SU-DHL-6 (cell line): Measurements from ENCODE around the gene CDKAL1.

Experiments
- H2AFZ ChIP-seq: fragments of 200-600 bp; sonication (generic); 2 replicates; pipeline ENCODE4 v1.6.1; 2014; ENCODE audit warnings: low read depth, mild to moderate bottlenecking, moderate library complexity, mixed read lengths, antibody characterized with exemption, low read length; ENCODE audit not compliant: severe bottlenecking
- H3F3A ChIP-seq: fragments of 200-600 bp; shearing (Covaris generic); 2 replicates; pipeline ENCODE4 v1.6.0; 2016; ENCODE audit warnings: antibody characterized with exemption, mild to moderate bottlenecking; ENCODE audit not compliant: insufficient read depth
- H3K27ac ChIP-seq: fragments of 200-600 bp; sonication (generic); 2 replicates; pipeline ENCODE4 v1.5.1; 2016; ENCODE audit warnings: low read depth, mild to moderate bottlenecking, low read length, moderate library complexity, mixed read lengths
- H3K27me3 ChIP-seq: fragments of 200-600 bp; sonication (generic), shearing (Covaris generic); 2 replicates; pipeline ENCODE4 v1.6.0; 2014; ENCODE audit warnings: mild to moderate bottlenecking, low read length
- H3K36me3 ChIP-seq: fragments of 200-600 bp; sonication (generic); 2 replicates; pipeline ENCODE4 v1.6.1; 2014; ENCODE audit warnings: mild to moderate bottlenecking, low read length, mixed read lengths
- H3K4me2 ChIP-seq: fragments of 300-600, 200-600 bp; shearing (Covaris generic), sonication (generic); 2 replicates; pipeline ENCODE4 v1.6.0; 2014; ENCODE audit warnings: low read length, low read depth, mild to moderate bottlenecking; ENCODE audit not compliant: poor library complexity, severe bottlenecking
- H3K4me3 ChIP-seq: fragments of 200-600 bp; sonication (generic); 2 replicates; pipeline ENCODE4 v1.5.1; 2014; ENCODE audit warnings: antibody characterized with exemption, low read length, mild to moderate bottlenecking, mixed read lengths; ENCODE audit not compliant: insufficient read depth, poor library complexity, severe bottlenecking
- H3K79me2 ChIP-seq: fragments of 200-600 bp; sonication (generic); 2 replicates; pipeline ENCODE4 v1.6.1; 2014; ENCODE audit warnings: mild to moderate bottlenecking, low read length, moderate library complexity; ENCODE audit not compliant: insufficient read depth
- H3K9ac ChIP-seq: fragments of 200-600 bp; sonication (generic); 2 replicates; pipeline ENCODE4 v1.7.0; 2014; ENCODE audit warnings: mild to moderate bottlenecking, low read length
- H3K9me2 ChIP-seq: fragments of 200-600 bp; sonication (generic); replicated peaks from 2 replicates; pipeline ENCODE4 v1.6.1; 2014; ENCODE audit warnings: low read length; ENCODE audit not compliant: insufficient read depth
- H3K9me3 ChIP-seq: fragments of 200-600 bp; sonication (generic); 2 replicates; pipeline ENCODE4 v1.6.1; 2014; ENCODE audit warnings: low read length, mixed read lengths; ENCODE audit not compliant: insufficient read depth
- H4K20me1 ChIP-seq: fragments of 200-600 bp; sonication (generic); 2 replicates; pipeline ENCODE4 v1.6.1; 2014; ENCODE audit warnings: low read depth, mild to moderate bottlenecking, antibody characterized with exemption, low read length, moderate library complexity, mixed read lengths
- EZH2phosphoT487 ChIP-seq: fragments of 200-600 bp; sonication (generic), shearing (Covaris generic); conservative IDR thresholded peaks from 2 replicates; pipeline ENCODE4 v1.6.1; 2018; ENCODE audit warnings: mild to moderate bottlenecking, antibody characterized with exemption, low read length, moderate library complexity, mixed read lengths
- TF ChIP-seq, protein P1 (sequence below): fragments of 200-600 bp; sonication (generic); IDR thresholded peaks from one replicate; pipeline ENCODE4 v1.5.1; 2017; ENCODE audit warnings: antibody characterized with exemption, mild to moderate bottlenecking, low read length, moderate library complexity; ENCODE audit not compliant: insufficient read depth, poor library complexity, severe bottlenecking

Gene CDKAL1

DNA sequence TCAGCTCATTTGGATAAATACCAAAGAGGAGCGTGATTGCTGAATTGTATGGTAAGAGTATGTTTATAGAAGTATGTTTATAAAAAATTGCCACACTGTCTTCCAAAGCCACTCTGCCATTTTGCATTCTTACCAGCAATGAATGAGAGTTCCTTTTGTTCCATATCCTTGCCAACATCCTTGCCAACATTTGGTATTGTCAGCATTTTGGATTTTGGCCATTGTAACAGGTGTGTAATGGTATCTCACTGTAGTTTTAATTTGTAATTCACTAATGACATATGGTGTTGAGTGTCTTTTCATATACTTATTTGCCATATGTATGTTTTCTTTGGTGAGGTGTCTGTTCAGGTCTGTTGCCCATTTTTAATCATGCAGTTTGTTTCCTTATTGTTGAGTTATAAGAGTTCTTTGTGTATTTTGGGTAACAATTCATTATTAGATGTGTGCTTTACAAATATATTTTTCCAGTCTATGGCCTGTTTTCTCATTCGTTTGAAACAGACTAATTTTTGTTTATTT, 539.1 kb downstream of the CDKAL1 start:
- H3K4me3 ChIP-seq = no peak overlapping the region
- no peak overlapping the region for H3K9ac ChIP-seq
- H3F3A ChIP-seq = no peaks in the 10 kb centered on the region
- no peaks in the 10 kb centered on the region for H4K20me1 ChIP-seq
- no peaks in the 10 kb centered on the region for H3K79me2 ChIP-seq
- TF ChIP-seq EZH2phosphoT487 = no peak
- TF ChIP-seq, protein P1, sequence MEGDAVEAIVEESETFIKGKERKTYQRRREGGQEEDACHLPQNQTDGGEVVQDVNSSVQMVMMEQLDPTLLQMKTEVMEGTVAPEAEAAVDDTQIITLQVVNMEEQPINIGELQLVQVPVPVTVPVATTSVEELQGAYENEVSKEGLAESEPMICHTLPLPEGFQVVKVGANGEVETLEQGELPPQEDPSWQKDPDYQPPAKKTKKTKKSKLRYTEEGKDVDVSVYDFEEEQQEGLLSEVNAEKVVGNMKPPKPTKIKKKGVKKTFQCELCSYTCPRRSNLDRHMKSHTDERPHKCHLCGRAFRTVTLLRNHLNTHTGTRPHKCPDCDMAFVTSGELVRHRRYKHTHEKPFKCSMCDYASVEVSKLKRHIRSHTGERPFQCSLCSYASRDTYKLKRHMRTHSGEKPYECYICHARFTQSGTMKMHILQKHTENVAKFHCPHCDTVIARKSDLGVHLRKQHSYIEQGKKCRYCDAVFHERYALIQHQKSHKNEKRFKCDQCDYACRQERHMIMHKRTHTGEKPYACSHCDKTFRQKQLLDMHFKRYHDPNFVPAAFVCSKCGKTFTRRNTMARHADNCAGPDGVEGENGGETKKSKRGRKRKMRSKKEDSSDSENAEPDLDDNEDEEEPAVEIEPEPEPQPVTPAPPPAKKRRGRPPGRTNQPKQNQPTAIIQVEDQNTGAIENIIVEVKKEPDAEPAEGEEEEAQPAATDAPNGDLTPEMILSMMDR = no peak
- no peak overlapping the region for H2AFZ ChIP-seq
- no peak overlapping the region for H3K27ac ChIP-seq
- no peaks in the 10 kb centered on the region for H3K27me3 ChIP-seq
- no peak overlapping the region for H3K4me2 ChIP-seq
- H3K9me2 ChIP-seq = no peaks in the 10 kb centered on the region
- H3K9me3 ChIP-seq = peaks cover 5% of the 10 kb centered on the region; the same call in 1 of the 2 replicates
- peaks cover 15% of the 10 kb centered on the region; the same call in 1 of the 2 replicates for H3K36me3 ChIP-seq

DNA sequence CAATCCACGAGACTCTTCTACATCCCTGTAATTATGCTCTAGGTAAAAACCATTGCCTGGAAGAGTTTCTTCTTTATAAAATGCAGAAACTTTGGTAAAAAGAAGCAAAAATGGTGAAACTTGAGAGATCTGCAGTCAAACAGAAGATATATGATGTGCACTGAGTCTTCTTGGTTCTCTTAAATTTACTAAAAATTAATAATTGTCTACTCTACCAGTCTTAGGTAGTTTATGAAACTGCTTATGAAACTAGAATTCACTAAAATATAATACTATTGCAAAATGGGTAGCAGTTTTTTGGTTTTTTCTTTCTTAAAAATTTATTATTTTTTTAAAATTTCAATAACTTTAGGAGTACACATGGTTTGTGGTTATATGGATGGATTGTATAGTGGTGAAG, 540.2 kb downstream of the CDKAL1 start:
- Histone ChIP-seq H4K20me1 (no peaks in the 10 kb centered on the region), H3K79me2 (no peaks in the 10 kb centered on the region), H3K9me3 (peaks cover 5% of the 10 kb centered on the region; the same call in 1 of the 2 replicates), H3K36me3 (peaks cover 15% of the 10 kb centered on the region; the same call in 1 of the 2 replicates), H3K4me2 (no peak overlapping the region), H2AFZ (no peak overlapping the region), H3K9ac (no peak overlapping the region), H3K4me3 (no peak overlapping the region), H3K27ac (no peak overlapping the region), H3K9me2 (no peaks in the 10 kb centered on the region), H3F3A (no peaks in the 10 kb centered on the region), H3K27me3 (no peaks in the 10 kb centered on the region)
- TF ChIP-seq, protein P1 = no peak
- TF ChIP-seq EZH2phosphoT487 = no peak

DNA sequence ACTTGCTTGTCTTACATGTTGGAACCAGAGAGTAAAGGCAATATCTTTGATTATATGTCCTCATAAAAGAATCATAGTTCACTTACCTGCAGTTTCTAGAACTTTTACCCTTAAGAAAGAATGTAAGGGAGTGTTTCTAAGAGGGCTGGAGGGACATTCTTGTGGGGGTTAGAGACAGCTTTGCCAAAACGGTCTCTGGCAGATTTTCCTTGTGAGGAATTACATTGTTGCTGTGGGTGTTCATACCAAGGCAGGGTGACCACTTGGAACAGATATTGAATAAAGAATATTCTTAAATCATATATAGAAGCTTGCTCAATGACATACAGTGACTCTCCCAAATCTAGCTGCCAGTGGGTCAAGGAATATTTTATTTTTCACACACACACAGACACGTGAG, 541.7 kb downstream of the CDKAL1 start:
- Histone ChIP-seq H3K9me2 (no peaks in the 10 kb centered on the region), H3K4me3 (no peak overlapping the region), H3K9ac (no peak overlapping the region), H3F3A (no peaks in the 10 kb centered on the region), H3K4me2 (no peak overlapping the region), H3K79me2 (no peaks in the 10 kb centered on the region), H3K27me3 (no peaks in the 10 kb centered on the region), H3K36me3 (peaks cover 12% of the 10 kb centered on the region; the same call in 1 of the 2 replicates), H4K20me1 (no peaks in the 10 kb centered on the region), H2AFZ (no peak overlapping the region), H3K27ac (no peak overlapping the region), H3K9me3 (no peaks in the 10 kb centered on the region)
- no peak for TF ChIP-seq EZH2phosphoT487
- TF ChIP-seq, protein P1 = no peak
